ENCODE measurements around the gene FBXL2.
"Not testable (repeated sequence)": the region's sequence is repeated elsewhere in the genome, so short reads cannot be mapped to it uniquely, and the experiment has no call there.

The FBXL2 gene

GRCh38 chr3:33334364-33334763 lies 57.1 kb downstream of the FBXL2 start:
- TF ChIP-seq ZFP3 (CRISPR knock-in tag; IDR thresholded peaks at IDR 0.05) (no peak), ZFP30 (CRISPR knock-in tag; IDR thresholded peaks at IDR 0.05) (no peak), TOX (CRISPR knock-in tag; IDR thresholded peaks at IDR 0.05; ENCODE audit: borderline replicate concordance) (no peak), GLIS3 (CRISPR knock-in tag; IDR thresholded peaks at IDR 0.05) (no peak), PATZ1 (CRISPR knock-in tag; IDR thresholded peaks at IDR 0.05; ENCODE audit: borderline replicate concordance) (no peak), CSRNP3 (CRISPR knock-in tag; IDR thresholded peaks at IDR 0.05) (no peak), RARB (CRISPR knock-in tag; IDR thresholded peaks at IDR 0.05) (no peak), ESRRG (CRISPR knock-in tag; IDR thresholded peaks at IDR 0.05) (no peak), SNAI2 (CRISPR knock-in tag; IDR thresholded peaks at IDR 0.05) (no peak), ISL1 (CRISPR knock-in tag; IDR thresholded peaks at IDR 0.05) (no peak), ZNF8 (CRISPR knock-in tag; IDR thresholded peaks at IDR 0.05) (no peak), CSDC2 (CRISPR knock-in tag; IDR thresholded peaks at IDR 0.05) (no peak)
- ATAC-seq: no peak

GRCh38 chr3:33338936-33339465 lies 61.8 kb downstream of the FBXL2 start:
- ATAC-seq: not testable (repeated sequence)

- ATAC-seq: no peak
- TF ChIP-seq OSR1 (CRISPR knock-in tag; IDR thresholded peaks at IDR 0.05) (no peak), PPARA (CRISPR knock-in tag; IDR thresholded peaks at IDR 0.05; ENCODE audit: borderline replicate concordance) (no peak), GLIS3 (CRISPR knock-in tag; IDR thresholded peaks at IDR 0.05) (no peak), ZNF8 (CRISPR knock-in tag; IDR thresholded peaks at IDR 0.05) (no peak), ZFP30 (CRISPR knock-in tag; IDR thresholded peaks at IDR 0.05) (no peak), POU6F1 (CRISPR knock-in tag; IDR thresholded peaks at IDR 0.05; ENCODE audit: borderline replicate concordance, low read depth) (no peak), TOX (CRISPR knock-in tag; IDR thresholded peaks at IDR 0.05; ENCODE audit: borderline replicate concordance) (no peak)
These were observed 62.5 kb downstream of the FBXL2 start for GRCh38 chr3:33339758-33340157.

- TF ChIP-seq OSR1 (CRISPR knock-in tag; IDR thresholded peaks at IDR 0.05) (no peak), TOX (CRISPR knock-in tag; IDR thresholded peaks at IDR 0.05; ENCODE audit: borderline replicate concordance) (no peak), ZNF8 (CRISPR knock-in tag; IDR thresholded peaks at IDR 0.05) (no peak), ZNF565 (CRISPR knock-in tag; conservative IDR thresholded peaks at IDR 0.05; ENCODE audit: low read depth) (no peak), CREB5 (CRISPR knock-in tag; IDR thresholded peaks at IDR 0.05; ENCODE audit: low read depth) (no peak), ZFP3 (CRISPR knock-in tag; IDR thresholded peaks at IDR 0.05) (no peak), POU6F1 (CRISPR knock-in tag; IDR thresholded peaks at IDR 0.05; ENCODE audit: borderline replicate concordance, low read depth) (no peak), PATZ1 (CRISPR knock-in tag; IDR thresholded peaks at IDR 0.05; ENCODE audit: borderline replicate concordance) (no peak), RARB (CRISPR knock-in tag; IDR thresholded peaks at IDR 0.05) (no peak), ZFP30 (CRISPR knock-in tag; IDR thresholded peaks at IDR 0.05) (no peak), BACH2 (CRISPR knock-in tag; IDR thresholded peaks at IDR 0.05; ENCODE audit: borderline replicate concordance) (no peak), PPARA (CRISPR knock-in tag; IDR thresholded peaks at IDR 0.05; ENCODE audit: borderline replicate concordance) (no peak)
- ATAC-seq: no peak
These were observed 78.4 kb downstream of the FBXL2 start for GRCh38 chr3:33355611-33356010.
